H1 (cell line): Measurements from ENCODE around the gene TNFSF15.

Experiments
- EZH2 ChIP-seq: fragments of 200-600 bp; sonication (generic); IDR thresholded peaks from 2 replicates; pipeline ENCODE4 v1.7.1; 2012; ENCODE audit warnings: low read depth, mild to moderate bottlenecking, moderate library complexity, low read length, inconsistent platforms; ENCODE audit not compliant: severe bottlenecking
- GABPA ChIP-seq: IDR thresholded peaks from 2 replicates; pipeline ENCODE4 v1.6.1; 2011; ENCODE audit warnings: mild to moderate bottlenecking, low read length, moderate library complexity, borderline replicate concordance; ENCODE audit not compliant: insufficient read depth
- NANOG ChIP-seq: IDR thresholded peaks from 2 replicates; pipeline ENCODE4 v1.6.1; 2011; ENCODE audit warnings: low read length, low read depth, mild to moderate bottlenecking, inconsistent platforms; ENCODE audit not compliant: insufficient read depth, poor library complexity, severe bottlenecking
- POLR2A ChIP-seq, 2 experiments: IDR thresholded peaks; 1 replicate in 1 of 2; 2 replicates in 1 of 2; pipeline ENCODE4 v1.6.1; 2011; ENCODE audit warnings: low read depth in 2 of 2, low read length in 2 of 2, mild to moderate bottlenecking in 2 of 2; ENCODE audit errors: control extremely low read depth in 1 of 2
- POLR2AphosphoS5 ChIP-seq: IDR thresholded peaks from 2 replicates; pipeline ENCODE4 v1.6.1; 2011; ENCODE audit warnings: low read depth, low read length
- SP1 ChIP-seq: IDR thresholded peaks from 2 replicates; pipeline ENCODE4 v1.6.1; 2011; ENCODE audit warnings: low read depth, low read length
- TF ChIP-seq, protein P1 (sequence below), 3 experiments: IDR thresholded peaks; 1 replicate in 2 of 3; 2 replicates in 1 of 3; pipeline versions ENCODE4 v1.5.1 to v1.6.1; 2011; ENCODE audit warnings: low read length in 3 of 3, mild to moderate bottlenecking in 3 of 3, inconsistent platforms in 2 of 3, low read depth in 1 of 3, moderate library complexity in 1 of 3; ENCODE audit not compliant: insufficient read depth in 1 of 3; ENCODE audit errors: control extremely low read depth in 1 of 3
- TF ChIP-seq, protein P2 (sequence below): IDR thresholded peaks from 2 replicates; pipeline ENCODE4 v1.6.1; 2011; ENCODE audit warnings: low read length, improper control_type of control experiment

GRCh38 chr9:114829574-114830440 lies 24.0 kb upstream of the TNFSF15 start:
- TF ChIP-seq, protein P1, sequence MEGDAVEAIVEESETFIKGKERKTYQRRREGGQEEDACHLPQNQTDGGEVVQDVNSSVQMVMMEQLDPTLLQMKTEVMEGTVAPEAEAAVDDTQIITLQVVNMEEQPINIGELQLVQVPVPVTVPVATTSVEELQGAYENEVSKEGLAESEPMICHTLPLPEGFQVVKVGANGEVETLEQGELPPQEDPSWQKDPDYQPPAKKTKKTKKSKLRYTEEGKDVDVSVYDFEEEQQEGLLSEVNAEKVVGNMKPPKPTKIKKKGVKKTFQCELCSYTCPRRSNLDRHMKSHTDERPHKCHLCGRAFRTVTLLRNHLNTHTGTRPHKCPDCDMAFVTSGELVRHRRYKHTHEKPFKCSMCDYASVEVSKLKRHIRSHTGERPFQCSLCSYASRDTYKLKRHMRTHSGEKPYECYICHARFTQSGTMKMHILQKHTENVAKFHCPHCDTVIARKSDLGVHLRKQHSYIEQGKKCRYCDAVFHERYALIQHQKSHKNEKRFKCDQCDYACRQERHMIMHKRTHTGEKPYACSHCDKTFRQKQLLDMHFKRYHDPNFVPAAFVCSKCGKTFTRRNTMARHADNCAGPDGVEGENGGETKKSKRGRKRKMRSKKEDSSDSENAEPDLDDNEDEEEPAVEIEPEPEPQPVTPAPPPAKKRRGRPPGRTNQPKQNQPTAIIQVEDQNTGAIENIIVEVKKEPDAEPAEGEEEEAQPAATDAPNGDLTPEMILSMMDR (IDR thresholded peaks at IDR 0.05; ENCODE audit: control extremely low read depth in 1 of 3, insufficient read depth in 1 of 3, low read depth in 1 of 3, low read length in 3 of 3): no peak
- TF ChIP-seq EZH2 (no peak), SP1 (no peak), POLR2A (IDR thresholded peaks at IDR 0.05; ENCODE audit: control extremely low read depth in 1 of 2, low read depth in 2 of 2, low read length in 2 of 2) (no peak), POLR2AphosphoS5 (no peak), NANOG (no peak), GABPA (no peak)
- TF ChIP-seq, protein P2, sequence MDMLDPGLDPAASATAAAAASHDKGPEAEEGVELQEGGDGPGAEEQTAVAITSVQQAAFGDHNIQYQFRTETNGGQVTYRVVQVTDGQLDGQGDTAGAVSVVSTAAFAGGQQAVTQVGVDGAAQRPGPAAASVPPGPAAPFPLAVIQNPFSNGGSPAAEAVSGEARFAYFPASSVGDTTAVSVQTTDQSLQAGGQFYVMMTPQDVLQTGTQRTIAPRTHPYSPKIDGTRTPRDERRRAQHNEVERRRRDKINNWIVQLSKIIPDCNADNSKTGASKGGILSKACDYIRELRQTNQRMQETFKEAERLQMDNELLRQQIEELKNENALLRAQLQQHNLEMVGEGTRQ: no peak
